Activated naive CD4-positive, alpha-beta T cell (primary cell): ENCODE measurements around the gene TMEM132D.
"Not testable (repeated sequence)": the region's sequence is repeated elsewhere in the genome, so short reads cannot be mapped to it uniquely, and the experiment has no call there.

Experiments used
- DNase-seq, 4 experiments: peaks; one replicate each; lab custom pipeline; 2025; lab: John Stamatoyannopoulos, UW

TMEM132D gene

GRCh38 chr12:129903956-129904829 lies at the start of gene TMEM132D:
TSS of gene TMEM132D (minus strand) at chr12:129904025.
- no peak for DNase-seq

GRCh38 chr12:129949651-129950050 lies 45.8 kb upstream of the TMEM132D start:
- DNase-seq: no peak

GRCh38 chr12:129941618-129942017 lies 37.8 kb upstream of the TMEM132D start:
- no peak for DNase-seq

GRCh38 chr12:129938089-129938488 lies 34.3 kb upstream of the TMEM132D start:
- no peak for DNase-seq

- DNase-seq: no peak
Observed at GRCh38 chr12:129937426-129937825, 33.6 kb upstream of the TMEM132D start.

GRCh38 chr12:129928643-129929042 lies 24.8 kb upstream of the TMEM132D start:
- DNase-seq: no peak

GRCh38 chr12:129927316-129927900 lies 23.6 kb upstream of the TMEM132D start:
- no peak for DNase-seq

GRCh38 chr12:129911428-129912049 lies 7.7 kb upstream of the TMEM132D start:
- no peak for DNase-seq

- DNase-seq: no peak
Observed at GRCh38 chr12:129909051-129910020, 5.5 kb upstream of the TMEM132D start.

- DNase-seq: no peak
Observed at GRCh38 chr12:129903092-129903945, 506 bp downstream of the TMEM132D start.

GRCh38 chr12:129902371-129903091 lies 1.3 kb downstream of the TMEM132D start:
- no peak for DNase-seq

GRCh38 chr12:129901254-129901653 lies 2.6 kb downstream of the TMEM132D start:
- no peak for DNase-seq

- DNase-seq: no peak
Observed at GRCh38 chr12:129900306-129900705, 3.5 kb downstream of the TMEM132D start.

GRCh38 chr12:129899045-129899444 lies 4.8 kb downstream of the TMEM132D start:
- not testable (repeated sequence) for DNase-seq

GRCh38 chr12:129893691-129894090 lies 10.1 kb downstream of the TMEM132D start:
- DNase-seq: no peak

- DNase-seq: no peak
Observed at GRCh38 chr12:129887101-129887500, 16.7 kb downstream of the TMEM132D start.

- DNase-seq: no peak
Observed at GRCh38 chr12:129886541-129886940, 17.3 kb downstream of the TMEM132D start.

GRCh38 chr12:129885287-129885686 lies 18.5 kb downstream of the TMEM132D start:
- no peak for DNase-seq

GRCh38 chr12:129877411-129877810 lies 26.4 kb downstream of the TMEM132D start:
- DNase-seq: no peak

GRCh38 chr12:129873833-129874208 lies 30.0 kb downstream of the TMEM132D start:
- no peak for DNase-seq
